IMR-90 (cell line): Measurements from ENCODE around the gene LTBP2. TPM values are rescaled to one million over a fixed set of nuclear protein-coding genes. Genes with fewer than 3 reads are reported as not detected.

Source experiments
- ATAC-seq: fragments of 200-7000 bp; cut with Tn5 transposase; 2 replicates; pipeline ENCODE4 v1.9.1; 2020; ENCODE audit warnings: low read depth, mild to moderate bottlenecking, moderate library complexity
- BruUV-seq: library from RNA; stranded (reverse); fragments of 400-500 nt; replicated peaks from 2 replicates; lab custom pipeline; 2021; lab: Mats Ljungman, UMichigan
- CTCF ChIA-PET: fragments of 300-600 bp; formaldehyde crosslinking; extraction: SDS; loops from one replicate; lab custom pipeline; 2021; ENCODE audit warnings: antibody characterized with exemption; lab: Yijun Ruan, JAX
- POLR2A ChIA-PET: fragments of 300-600 bp; sonication (Branson Sonifier 250); formaldehyde crosslinking; loops from one replicate; lab custom pipeline; 2022; ENCODE audit warnings: antibody characterized with exemption; ENCODE audit not compliant: unreplicated experiment; lab: Charles Lee
- DNase-seq: peaks from one replicate; pipeline ENCODE4 v3.0.0; 2013
- H2AFZ ChIP-seq: replicated peaks from 2 replicates; pipeline ENCODE3; 2013; ENCODE audit warnings: low read length, mild to moderate bottlenecking; ENCODE audit not compliant: poor library complexity
- H2AK5ac ChIP-seq: 2 replicates; pipeline ENCODE4 v1.6.1; 2013; ENCODE audit warnings: low read depth, low read length, inconsistent platforms
- H2AK9ac ChIP-seq: replicated peaks from 2 replicates; pipeline ENCODE3; 2013; ENCODE audit warnings: mild to moderate bottlenecking, low read depth, low read length, moderate library complexity; ENCODE audit not compliant: poor library complexity
- H2BK120ac ChIP-seq: 2 replicates; pipeline ENCODE4 v1.6.1; 2013; ENCODE audit warnings: low read depth, low read length, inconsistent platforms
- H2BK15ac ChIP-seq: 3 replicates; pipeline ENCODE4 v1.6.1; 2013; ENCODE audit warnings: low read depth, low read length, inconsistent platforms
- H2BK20ac ChIP-seq: 2 replicates; pipeline ENCODE4 v1.6.1; 2013; ENCODE audit warnings: low read depth, mild to moderate bottlenecking, inconsistent platforms, low read length, moderate library complexity
- H2BK5ac ChIP-seq: 2 replicates; pipeline ENCODE4 v1.6.1; 2013; ENCODE audit warnings: mild to moderate bottlenecking, low read depth, low read length, inconsistent platforms; ENCODE audit not compliant: poor library complexity, severe bottlenecking
- H3K14ac ChIP-seq: replicated peaks from 2 replicates; pipeline ENCODE4 v1.6.1; 2013; ENCODE audit warnings: low read depth, low read length, inconsistent platforms
- H3K18ac ChIP-seq: 2 replicates; pipeline ENCODE4 v1.6.1; 2013; ENCODE audit warnings: low read depth, low read length, control low read depth
- H3K23ac ChIP-seq: 2 replicates; pipeline ENCODE4 v1.6.1; 2013; ENCODE audit warnings: low read depth, low read length, inconsistent platforms
- H3K27ac ChIP-seq: 2 replicates; pipeline ENCODE4 v1.5.1; 2013; ENCODE audit warnings: mild to moderate bottlenecking, control low read depth, low read length; ENCODE audit not compliant: insufficient read depth
- H3K27me3 ChIP-seq: 2 replicates; pipeline ENCODE4 v1.6.1; 2013; ENCODE audit warnings: low read length; ENCODE audit not compliant: control insufficient read depth, insufficient read depth
- H3K36me3 ChIP-seq: 2 replicates; pipeline ENCODE4 v1.6.1; 2013; ENCODE audit warnings: low read length, mixed read lengths; ENCODE audit not compliant: control insufficient read depth, insufficient read depth
- H3K4ac ChIP-seq: 2 replicates; pipeline ENCODE4 v1.6.1; 2013; ENCODE audit warnings: low read depth, low read length, inconsistent platforms
- H3K4me1 ChIP-seq: 2 replicates; pipeline ENCODE4 v1.6.1; 2013; ENCODE audit warnings: low read length, mixed read lengths; ENCODE audit not compliant: control insufficient read depth, insufficient read depth
- H3K4me2 ChIP-seq: 2 replicates; pipeline ENCODE4 v1.6.1; 2013; ENCODE audit warnings: low read depth, mild to moderate bottlenecking, control low read depth, low read length, moderate library complexity
- H3K4me3 ChIP-seq: 2 replicates; pipeline ENCODE4 v1.5.1; 2013; ENCODE audit warnings: low read depth, mild to moderate bottlenecking, control low read depth, low read length, moderate library complexity; ENCODE audit not compliant: insufficient read depth
- H3K56ac ChIP-seq: 2 replicates; pipeline ENCODE4 v1.6.1; 2013; ENCODE audit warnings: low read length, inconsistent platforms; ENCODE audit not compliant: insufficient read depth; ENCODE audit errors: extremely low read depth
- H3K79me1 ChIP-seq, 2 experiments: 2 replicates each; pipeline ENCODE4 v1.6.1; 2013; ENCODE audit warnings: low read length in 2 of 2, inconsistent platforms in 1 of 2, low read depth in 1 of 2
- H3K9ac ChIP-seq: 2 replicates; pipeline ENCODE4 v1.6.1; 2013; ENCODE audit warnings: low read depth, low read length, control low read depth
- H3K9me1 ChIP-seq: 2 replicates; pipeline ENCODE4 v1.6.1; 2013; ENCODE audit warnings: low read length, inconsistent platforms; ENCODE audit not compliant: insufficient read depth
- H3K9me3 ChIP-seq: 2 replicates; pipeline ENCODE4 v1.6.1; 2013; ENCODE audit warnings: low read length; ENCODE audit not compliant: control insufficient read depth, insufficient read depth
- H4K20me1 ChIP-seq: 2 replicates; pipeline ENCODE4 v1.6.1; 2013; ENCODE audit warnings: low read length, inconsistent platforms; ENCODE audit not compliant: insufficient read depth
- H4K5ac ChIP-seq: 2 replicates; pipeline ENCODE4 v1.6.1; 2013; ENCODE audit warnings: mild to moderate bottlenecking, low read depth, low read length, control low read depth
- H4K8ac ChIP-seq, 2 experiments: 2 replicates each; pipeline ENCODE4 v1.6.1; 2013; ENCODE audit warnings: low read depth in 2 of 2, low read length in 2 of 2, control low read depth in 1 of 2, inconsistent platforms in 1 of 2
- H4K91ac ChIP-seq: 2 replicates; pipeline ENCODE4 v1.6.1; 2013; ENCODE audit warnings: low read depth, low read length, inconsistent platforms; ENCODE audit not compliant: insufficient read depth
- BHLHE40 ChIP-seq: fragments of 150-350 bp; IDR thresholded peaks from 2 replicates; pipeline ENCODE4 v1.6.1; 2016; ENCODE audit warnings: mild to moderate bottlenecking, low read depth, low read length
- CEBPB ChIP-seq: IDR thresholded peaks from 2 replicates; pipeline ENCODE4 v1.6.1; 2012; ENCODE audit warnings: low read depth, low read length, improper control_type of control experiment
- CTCF ChIP-seq: conservative IDR thresholded peaks from 2 replicates; pipeline ENCODE4 v1.5.1; 2012; ENCODE audit warnings: mild to moderate bottlenecking, low read depth, low read length, improper control_type of control experiment
- MAFK ChIP-seq: IDR thresholded peaks from 2 replicates; pipeline ENCODE4 v1.6.1; 2012; ENCODE audit warnings: low read depth, low read length, improper control_type of control experiment
- NFE2L2 ChIP-seq: fragments of 150-350 bp; IDR thresholded peaks from 2 replicates; pipeline ENCODE4 v1.6.1; 2016; ENCODE audit warnings: low read depth, mild to moderate bottlenecking, low read length
- RFX5 ChIP-seq: IDR thresholded peaks from 2 replicates; pipeline ENCODE4 v1.8.0; 2012; ENCODE audit warnings: low read depth, mild to moderate bottlenecking, low read length, moderate library complexity
- WGBS, 2 experiments: methylation state at CpG; one replicate each; pipeline versions ENCODE4 v1.1.5 to v1.1.7; 2013; ENCODE audit warnings: missing lambda C conversion rate in 2 of 2; ENCODE audit not compliant: insufficient read length in 1 of 2; ENCODE audit errors: extremely low coverage in 2 of 2; 5-methylcytosine and 5-hydroxymethylcytosine counted together
- dilution Hi-C: fragments of 300-500 bp; cut with HindIII; formaldehyde crosslinking; loops from one replicate; pipeline ENCODE4 v1.14.3; 2018; ENCODE audit warnings: low sequenced_read_pairs; ENCODE audit not compliant: unreplicated experiment
- in situ Hi-C: fragments of 300-500 bp; cut with MboI; formaldehyde crosslinking; loops from 3 replicates; pipeline ENCODE4 v1.14.3; 2019; ENCODE audit warnings: low sequenced_read_pairs, inconsistent platforms, mixed read lengths
- intact Hi-C: fragments of 100-400 bp; cut with micrococcal nuclease; formaldehyde crosslinking; loops from 2 replicates; pipeline ENCODE4 v1.10.0; 2022
- polyA plus RNA-seq, 3 experiments: library from polyadenylated mRNA; depleted of rRNA; stranded (reverse); fragments of >200 nt; gene quantifications; 2 replicates each; pipeline ENCODE4 v1.2.3, GENCODE V29; 2012; ENCODE audit warnings: low replicate concordance in 1 of 3
- total RNA-seq: library from RNA; depleted of rRNA; stranded (reverse); fragments of >200 nt; gene quantifications from 2 replicates; pipeline ENCODE4 v1.2.3, GENCODE V29; 2012
- TF ChIP-seq, protein P1 (sequence below): fragments of 150-350 bp; IDR thresholded peaks from 2 replicates; pipeline ENCODE4 v1.6.1; 2016; ENCODE audit warnings: low read depth, mild to moderate bottlenecking, low read length, moderate library complexity, borderline replicate concordance

LTBP2 gene
- total and polyA plus RNA-seq, 2 of the 4 experiments (the other 2 are of a cell fraction), result 23.8 to 79.3 TPM

DNA sequence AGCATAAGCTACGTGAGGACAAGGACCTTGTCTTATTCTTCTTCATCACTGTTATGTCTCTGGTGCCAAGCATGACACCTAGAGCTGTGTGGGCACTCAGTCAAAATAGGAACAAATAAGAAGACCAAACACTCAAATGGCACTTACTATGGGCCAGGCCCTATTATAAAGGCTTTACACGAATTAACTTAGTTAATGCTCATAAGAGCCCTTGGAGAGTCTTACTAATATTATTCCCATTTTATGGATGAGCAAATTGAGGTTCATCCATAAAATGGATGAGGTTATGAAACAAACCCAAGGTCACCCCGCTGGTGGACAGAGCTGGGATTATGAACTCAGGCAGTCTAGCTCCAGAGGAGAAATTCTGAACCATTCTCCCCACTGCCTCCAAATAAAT is 70.8 kb downstream of the LTBP2 start:
- WGBS, 2 experiments, result 100% methylated on average over 1 of the region's 3 CpGs; no CpG with 5 or more reads in 1 of the 2 experiments
- no TSS peak for BruUV-seq
- no peak overlapping the region for H3K14ac ChIP-seq
- no peaks in the 10 kb centered on the region for H3K27me3 ChIP-seq
- no peaks in the 10 kb centered on the region for H3K9me3 ChIP-seq
- in situ Hi-C loops, result no loop called here
- H3K4me1 ChIP-seq, result peaks cover 1% of the 10 kb centered on the region; the same call in 1 of the 2 replicates
- H3K9ac ChIP-seq, result no peak overlapping the region
- H3K18ac ChIP-seq, result no peak overlapping the region
- no peak overlapping the region for H3K56ac ChIP-seq
- no peak overlapping the region for H2BK5ac ChIP-seq
- ChIA-PET CTCF (no interaction called here), POLR2A (interaction anchor here (0.6 kb wide), 1 partner anchor 187 kb away, joined by 3 read pairs; no protein-coding TSS in a partner anchor)
- no peak overlapping the region for H3K23ac ChIP-seq
- H3K36me3 ChIP-seq, result peaks cover 2% of the 10 kb centered on the region; the same call in 1 of the 2 replicates
- peak overlapping the region; percentile 1; the same call in 1 of the 2 replicates for H2AK5ac ChIP-seq
- no peak overlapping the region for H2AFZ ChIP-seq
- ATAC-seq (no peak), DNase-seq (no peak)
- no peak overlapping the region for H2BK15ac ChIP-seq
- no peak overlapping the region for H2AK9ac ChIP-seq
- H3K4me2 ChIP-seq, result no peak overlapping the region
- no peaks in the 10 kb centered on the region for H4K20me1 ChIP-seq
- no peak overlapping the region for H2BK120ac ChIP-seq
- no peak overlapping the region for H4K5ac ChIP-seq
- intact Hi-C loops, result no loop called here
- no peak overlapping the region for H4K8ac ChIP-seq
- H4K91ac ChIP-seq, result no peak overlapping the region
- H3K9me1 ChIP-seq, result peaks cover 13% of the 10 kb centered on the region
- H3K4me3 ChIP-seq, result no peak overlapping the region
- dilution Hi-C loops, result no loop called here
- H3K4ac ChIP-seq, result no peak overlapping the region
- no peak overlapping the region for H2BK20ac ChIP-seq
- H3K27ac ChIP-seq, result no peak overlapping the region
- no peak for TF ChIP-seq BHLHE40
- TF ChIP-seq CTCF, result no peak
- no peak for TF ChIP-seq NFE2L2
- TF ChIP-seq, protein P1, sequence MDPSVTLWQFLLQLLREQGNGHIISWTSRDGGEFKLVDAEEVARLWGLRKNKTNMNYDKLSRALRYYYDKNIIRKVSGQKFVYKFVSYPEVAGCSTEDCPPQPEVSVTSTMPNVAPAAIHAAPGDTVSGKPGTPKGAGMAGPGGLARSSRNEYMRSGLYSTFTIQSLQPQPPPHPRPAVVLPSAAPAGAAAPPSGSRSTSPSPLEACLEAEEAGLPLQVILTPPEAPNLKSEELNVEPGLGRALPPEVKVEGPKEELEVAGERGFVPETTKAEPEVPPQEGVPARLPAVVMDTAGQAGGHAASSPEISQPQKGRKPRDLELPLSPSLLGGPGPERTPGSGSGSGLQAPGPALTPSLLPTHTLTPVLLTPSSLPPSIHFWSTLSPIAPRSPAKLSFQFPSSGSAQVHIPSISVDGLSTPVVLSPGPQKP, result no peak
- no peak for TF ChIP-seq RFX5
- no peak for TF ChIP-seq CEBPB
- TF ChIP-seq MAFK, result no peak
- H3K79me1 ChIP-seq, result peaks cover 0 to 11% of the 10 kb centered on the region in 2 experiments; a peak in 2 of 4 replicates
